GOT3 (cell line): ENCODE results near the gene PTPRG.

ENCODE experiments used
- DNase-seq: peaks from one replicate; lab custom pipeline; 2025; ENCODE audit warnings: mixed read lengths; lab: John Stamatoyannopoulos, UW

PTPRG gene

DNA sequence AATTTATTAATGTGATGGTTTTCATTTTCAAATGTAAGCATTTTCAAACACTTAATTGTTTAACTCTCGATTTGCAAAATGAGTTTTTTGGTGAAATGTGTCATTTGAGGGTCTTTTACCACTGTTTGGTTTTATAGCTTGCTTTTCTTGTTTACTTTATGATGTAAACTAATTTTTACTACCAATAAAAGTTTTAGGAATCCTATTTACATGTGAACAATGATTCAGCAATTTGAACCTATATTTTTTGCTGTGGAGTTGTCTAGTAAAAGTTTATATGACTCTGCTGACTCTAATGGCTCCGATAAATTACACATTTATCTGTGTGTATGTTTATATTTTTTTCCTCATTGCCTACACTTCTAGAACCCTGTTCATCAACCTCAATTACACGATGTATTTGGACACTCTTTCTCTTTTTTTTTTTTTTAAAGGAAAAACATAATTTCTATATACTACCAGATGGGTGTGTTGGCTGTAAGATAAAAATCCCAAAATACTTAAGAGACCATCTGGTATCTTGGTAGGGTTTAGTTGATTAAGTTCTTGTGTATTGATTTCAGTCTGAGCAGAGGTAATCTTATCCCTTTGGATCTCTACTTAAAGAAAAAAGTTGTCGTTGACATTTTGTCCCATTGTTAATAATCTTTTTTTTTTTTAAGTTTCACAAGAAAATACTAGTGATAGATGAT is 89.5 kb downstream of the PTPRG start:
- DNase-seq = no peak

DNA sequence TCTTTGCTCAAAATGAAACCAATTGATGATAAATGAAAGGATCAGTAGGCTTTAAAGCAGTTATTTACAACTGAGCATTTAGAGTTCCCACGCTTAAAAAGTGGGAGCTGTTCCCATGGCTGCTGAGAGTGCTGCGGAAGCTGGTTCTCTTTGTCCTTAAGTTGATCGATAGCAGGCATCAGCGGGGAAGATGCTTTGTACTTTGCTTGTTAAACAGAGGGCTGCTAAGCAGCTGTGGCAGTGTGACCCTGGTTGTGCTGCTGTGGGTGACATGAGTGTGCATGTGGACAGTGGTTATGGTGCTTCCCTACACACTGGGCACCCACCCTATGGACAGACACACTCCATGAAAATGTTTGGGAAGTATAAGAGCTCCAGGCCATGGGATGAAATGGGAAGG is 96.3 kb downstream of the PTPRG start:
- no peak for DNase-seq

DNA sequence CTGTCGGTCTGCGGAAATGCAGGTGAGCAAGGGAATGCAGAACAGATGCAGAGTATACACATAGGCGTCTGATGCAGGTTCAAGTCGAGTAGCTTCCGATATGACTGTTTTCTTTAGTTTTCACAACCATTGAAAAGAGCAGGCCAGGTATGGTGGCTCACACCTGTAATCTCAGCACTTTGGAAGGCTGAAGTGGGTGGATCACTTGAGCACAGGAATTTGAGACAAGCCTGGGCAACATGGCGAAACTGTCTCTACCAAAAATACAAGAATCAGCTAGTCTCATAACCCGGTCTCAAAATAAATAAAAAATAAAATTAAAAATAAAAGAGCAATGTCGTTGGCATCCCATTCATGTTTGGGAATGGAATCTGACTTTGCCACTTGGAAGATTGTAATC is 101.5 kb downstream of the PTPRG start:
- DNase-seq = no peak

DNA sequence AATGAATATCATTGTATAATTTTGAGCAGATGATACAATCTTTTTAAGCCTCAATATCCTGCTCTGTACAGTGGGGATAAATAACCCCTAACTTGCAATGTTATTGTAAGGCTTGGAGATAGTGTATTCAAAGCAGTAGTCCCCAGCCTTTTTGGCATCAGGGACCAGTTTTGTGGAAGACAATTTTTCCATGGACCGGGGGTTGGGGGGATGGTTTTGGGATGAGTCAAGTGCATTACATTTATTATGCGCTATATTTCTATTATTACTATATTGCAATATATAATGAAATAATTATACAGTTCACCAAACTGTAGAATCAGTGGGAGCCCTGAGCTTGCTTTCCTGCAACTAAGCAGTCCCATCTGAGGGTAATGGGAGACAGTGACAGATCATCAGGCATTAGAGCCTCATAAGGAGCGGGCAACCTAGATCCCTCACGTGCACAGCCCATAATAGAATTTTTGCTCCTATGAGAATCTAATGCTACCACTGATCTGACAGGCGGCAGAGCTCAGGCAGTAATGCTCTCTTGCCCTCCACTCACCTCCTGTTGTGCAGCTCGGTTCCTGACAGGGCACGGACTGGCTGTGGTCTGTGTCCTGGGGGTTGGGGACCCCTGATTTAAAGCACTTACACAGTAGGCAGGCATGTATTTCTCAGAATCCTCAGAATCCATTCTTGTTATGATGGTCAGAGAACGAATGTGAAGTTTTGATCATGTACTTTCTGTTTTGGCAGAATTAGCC is 102.2 kb downstream of the PTPRG start:
- no peak for DNase-seq

DNA sequence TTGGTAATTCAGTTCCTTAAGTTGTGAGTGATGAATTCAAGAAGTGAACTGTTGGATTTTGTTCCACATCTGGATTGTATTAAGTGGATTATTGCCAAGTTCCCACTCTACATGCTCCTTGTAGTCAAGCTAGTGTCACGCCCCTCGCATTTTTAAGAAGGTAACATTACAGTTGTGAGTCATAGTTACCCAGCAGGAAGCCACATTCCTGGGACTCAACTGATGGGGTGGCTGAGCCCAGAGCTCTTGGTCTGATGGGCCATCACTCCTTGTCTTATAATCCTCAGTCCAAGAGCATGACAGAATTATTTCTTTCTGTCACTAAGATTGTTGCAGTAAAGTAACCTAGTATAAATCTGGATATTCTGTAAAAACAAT is 102.7 kb downstream of the PTPRG start:
- DNase-seq = no peak

DNA sequence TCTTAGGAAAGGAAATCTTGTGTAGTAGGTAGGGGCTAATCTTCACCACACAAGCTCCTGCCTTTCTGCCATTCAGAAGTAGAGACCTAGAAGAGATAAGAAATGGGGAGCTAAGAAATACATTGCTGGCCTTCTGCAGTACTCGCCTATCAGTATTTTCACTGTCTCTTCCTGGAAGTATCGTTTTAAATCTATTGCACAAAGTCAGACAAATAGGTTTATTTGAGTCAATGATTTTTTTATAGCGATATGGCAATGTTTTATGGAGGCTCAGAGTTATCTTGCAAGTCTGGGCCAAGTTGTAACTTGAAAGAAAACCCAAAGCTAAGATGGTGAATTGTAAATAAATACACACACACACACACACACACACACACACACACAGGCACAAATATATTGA is 103.8 kb downstream of the PTPRG start:
- no peak for DNase-seq

DNA sequence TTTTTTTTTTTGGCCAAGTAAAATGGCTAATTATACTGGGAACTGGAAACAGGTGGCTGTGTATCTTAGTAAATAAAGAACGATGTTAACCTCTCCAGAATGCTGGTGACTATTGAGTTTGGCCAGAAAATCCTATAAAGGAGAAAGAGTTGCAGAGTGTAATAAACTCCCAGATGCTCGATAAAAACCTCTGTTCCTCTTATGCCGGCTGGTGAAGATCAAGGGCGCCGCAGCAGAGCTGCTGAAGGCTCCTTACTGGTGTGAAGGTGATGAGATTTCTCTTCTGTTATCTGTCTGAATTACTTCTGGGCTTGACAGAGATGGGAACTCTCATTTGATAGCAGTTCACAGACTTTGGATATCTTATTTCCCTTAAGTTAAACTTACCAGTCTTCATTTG is 104.6 kb downstream of the PTPRG start:
- no peak for DNase-seq

DNA sequence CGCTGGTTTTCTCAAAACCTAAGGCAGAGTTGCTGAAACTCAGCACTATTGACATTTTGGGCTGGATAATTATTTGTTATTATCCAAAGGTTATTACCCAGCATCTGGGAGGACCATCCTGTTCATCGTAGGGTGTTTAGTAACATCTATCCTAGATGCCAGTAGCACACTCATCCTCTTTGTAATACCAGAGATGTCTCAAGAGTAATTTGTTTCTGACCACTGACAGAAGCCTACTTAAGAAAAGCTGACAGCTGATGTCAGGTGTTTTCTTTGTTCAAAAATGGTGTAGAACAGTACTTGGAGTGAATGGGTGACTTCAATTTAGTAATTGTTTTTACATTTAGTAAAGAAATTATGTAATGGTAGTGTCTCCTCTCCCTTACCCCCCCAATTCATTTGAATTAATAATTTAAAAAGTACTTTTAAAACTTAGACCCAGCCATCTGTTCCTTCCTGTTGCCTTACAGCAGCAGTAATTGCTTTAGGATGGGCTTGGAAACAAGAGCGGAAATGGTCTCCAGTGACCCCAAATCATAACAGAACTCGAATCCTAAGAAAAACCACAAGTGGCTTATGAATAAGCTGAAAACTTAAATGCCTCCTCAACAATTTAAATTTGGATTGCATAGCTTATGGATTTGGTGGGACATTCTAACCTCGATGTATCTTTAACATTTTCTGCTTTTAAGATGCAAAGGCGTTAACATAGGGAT is 105.4 kb downstream of the PTPRG start:
- no peak for DNase-seq

DNA sequence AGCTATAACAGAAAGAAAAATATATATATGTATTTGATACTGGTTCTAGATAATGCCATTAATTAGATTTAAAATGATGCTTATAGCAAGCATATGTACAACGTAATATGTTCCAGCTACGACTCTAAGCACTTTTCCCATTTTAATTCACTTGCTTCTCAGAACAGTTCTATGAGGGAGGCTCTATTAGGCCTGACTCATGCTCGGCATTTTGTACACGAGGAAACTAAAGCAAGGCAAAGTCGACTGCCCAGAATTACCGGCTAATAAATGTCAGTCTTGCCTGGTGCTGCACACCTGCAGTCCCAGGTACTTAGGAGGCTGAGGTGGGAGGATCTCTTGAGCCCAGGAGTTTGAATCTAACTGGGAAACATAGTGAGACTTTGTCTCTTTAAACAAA is 106.0 kb downstream of the PTPRG start:
- DNase-seq = no peak

DNA sequence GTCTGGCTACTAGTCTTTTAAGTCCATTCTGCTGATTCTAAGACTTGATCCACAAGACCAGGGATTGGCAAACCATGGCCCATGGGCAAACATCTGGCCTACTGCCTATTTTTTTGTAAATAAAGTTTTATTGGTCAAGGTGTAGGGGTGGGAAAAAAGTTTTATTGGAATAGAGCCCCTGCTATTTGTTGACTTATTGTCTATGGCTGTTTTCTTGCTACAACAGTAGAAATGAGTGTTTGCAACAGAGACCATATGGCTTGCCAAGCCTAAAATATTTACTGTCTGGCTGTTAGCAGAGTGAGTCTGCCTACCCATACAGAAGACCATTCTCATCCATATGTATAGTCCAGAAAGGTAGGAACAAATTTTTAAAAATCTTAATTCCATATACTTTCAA is 106.4 kb downstream of the PTPRG start:
- DNase-seq = no peak

DNA sequence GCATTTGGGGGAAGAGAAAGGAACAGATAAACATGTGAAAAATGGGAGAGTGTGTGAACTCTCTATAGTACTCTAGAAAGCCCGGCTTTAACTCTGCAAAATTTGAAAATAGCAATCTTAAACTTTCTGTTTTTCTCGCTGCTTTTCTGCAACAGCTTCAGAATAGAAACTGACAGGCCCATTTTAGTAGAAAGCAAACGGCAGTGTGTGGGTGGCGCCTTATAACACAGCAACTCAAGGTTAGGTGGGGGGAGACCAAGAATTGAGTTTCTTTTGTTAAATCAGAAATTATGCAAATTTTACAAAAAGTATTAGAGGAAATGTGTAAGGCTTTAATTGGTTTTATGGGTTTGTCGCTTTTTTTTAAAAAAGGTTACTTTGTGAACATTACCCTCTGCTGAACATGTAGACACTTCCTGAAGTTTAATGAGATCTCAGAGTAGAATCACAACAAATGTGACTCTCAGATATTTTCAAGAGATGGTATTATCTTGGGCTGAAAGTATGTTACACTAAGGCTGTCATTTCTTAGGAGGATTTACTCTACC is 107.0 kb downstream of the PTPRG start:
- no peak for DNase-seq

DNA sequence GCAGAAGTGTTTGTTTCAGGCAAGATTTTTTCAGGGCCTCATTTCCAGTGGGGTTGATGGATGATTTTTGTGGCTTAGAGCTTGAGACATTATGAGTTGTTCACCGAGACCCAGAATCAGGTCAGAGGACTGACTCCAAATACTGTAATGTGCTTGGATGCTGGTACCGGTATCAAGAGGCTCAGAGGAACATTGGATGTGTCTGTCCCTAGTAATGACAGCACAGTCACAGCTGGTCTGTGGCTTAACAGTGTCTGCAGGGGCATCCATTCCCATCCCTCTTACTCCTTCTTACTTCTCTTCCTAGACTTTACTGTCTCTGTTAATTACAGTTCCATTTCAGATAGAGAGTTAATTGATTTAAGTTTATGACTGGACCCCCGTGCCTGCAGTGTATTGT is 107.8 kb downstream of the PTPRG start:
- no peak for DNase-seq

DNA sequence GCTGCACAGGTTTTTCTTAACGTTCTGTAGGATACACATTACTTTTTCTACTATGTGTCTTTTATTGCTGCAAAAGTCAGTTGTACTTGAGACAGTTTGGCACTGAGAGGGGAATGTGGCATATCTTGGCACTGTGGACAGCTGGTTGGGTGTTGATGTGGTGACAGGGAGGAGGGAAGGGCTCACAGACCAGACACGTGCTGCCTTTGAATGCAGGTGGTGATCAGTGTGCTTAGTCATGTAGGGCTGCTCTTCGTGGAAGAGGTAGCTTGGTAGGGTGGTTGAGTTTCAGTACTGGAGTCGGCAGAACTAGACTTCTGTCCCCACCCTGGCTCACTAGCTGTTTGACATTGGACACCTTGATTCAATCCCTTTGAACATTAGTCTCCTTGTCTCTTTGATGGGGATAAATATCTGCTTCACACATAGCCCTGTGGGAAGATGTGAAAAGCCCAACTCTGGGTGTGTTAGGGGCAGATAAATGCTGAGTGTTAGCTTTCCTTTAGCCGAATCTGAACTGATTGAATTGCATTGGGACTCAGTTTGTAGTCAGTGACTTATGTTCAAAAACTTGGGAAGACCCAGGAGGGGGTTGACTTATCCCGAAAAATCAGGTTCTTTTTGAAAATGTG is 108.4 kb downstream of the PTPRG start:
- no peak for DNase-seq

DNA sequence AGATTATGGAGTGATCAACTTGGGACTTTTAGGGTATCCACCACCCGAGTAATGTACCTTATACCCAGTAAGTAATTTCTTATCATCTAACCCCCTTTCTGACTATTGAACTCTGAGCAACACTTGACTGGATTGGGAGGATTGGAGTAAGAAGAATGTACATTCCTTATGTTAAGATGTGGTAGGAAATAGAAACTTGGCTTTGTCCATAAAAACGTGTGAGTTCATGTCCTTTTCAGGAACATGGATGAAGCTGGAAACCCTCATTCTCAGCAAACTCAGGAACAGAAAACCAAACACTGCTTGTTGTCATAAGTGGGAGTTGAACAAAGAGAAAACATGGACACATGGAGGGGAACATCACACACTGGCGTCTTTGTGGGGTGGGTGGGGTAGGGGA is 112.3 kb downstream of the PTPRG start:
- no peak for DNase-seq

DNA sequence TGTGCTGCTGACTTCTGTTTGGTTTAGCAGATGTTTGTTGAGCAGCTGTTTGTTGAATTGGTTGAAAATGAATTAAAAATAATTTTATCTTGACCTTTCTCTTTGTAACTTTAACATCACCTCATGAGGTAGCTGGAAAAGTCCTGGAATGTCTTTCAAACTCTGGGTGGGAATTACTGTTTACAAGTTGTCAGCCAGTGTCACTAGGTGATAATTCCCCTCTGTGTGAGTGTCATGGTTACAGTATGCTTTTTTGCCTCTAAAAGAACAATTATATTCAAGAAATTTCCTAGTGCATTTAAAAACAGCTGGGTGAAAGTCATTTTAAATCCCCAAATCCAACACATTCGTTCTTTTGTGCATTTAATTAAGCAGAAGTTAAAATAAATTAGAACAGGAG is 113.2 kb downstream of the PTPRG start:
- DNase-seq = no peak

DNA sequence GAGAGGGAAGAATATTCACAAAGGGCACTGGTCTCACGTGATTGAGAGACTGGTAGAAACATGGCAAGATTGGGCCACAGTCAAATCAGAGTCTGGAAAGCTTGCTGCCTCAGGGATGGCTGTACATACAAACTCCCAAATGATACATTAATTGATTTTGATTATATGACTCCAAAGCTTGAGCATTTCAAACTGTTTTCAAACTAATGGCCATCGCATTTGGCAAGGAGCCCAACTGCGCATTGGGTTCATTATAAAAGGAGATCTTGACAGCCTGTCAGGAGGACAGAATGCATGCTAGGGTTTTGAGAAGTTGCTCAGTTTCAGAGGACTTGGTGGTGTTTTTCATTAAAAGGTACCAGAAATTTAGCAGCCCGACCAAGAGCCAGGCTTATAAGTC is 117.7 kb downstream of the PTPRG start:
- DNase-seq = no peak

DNA sequence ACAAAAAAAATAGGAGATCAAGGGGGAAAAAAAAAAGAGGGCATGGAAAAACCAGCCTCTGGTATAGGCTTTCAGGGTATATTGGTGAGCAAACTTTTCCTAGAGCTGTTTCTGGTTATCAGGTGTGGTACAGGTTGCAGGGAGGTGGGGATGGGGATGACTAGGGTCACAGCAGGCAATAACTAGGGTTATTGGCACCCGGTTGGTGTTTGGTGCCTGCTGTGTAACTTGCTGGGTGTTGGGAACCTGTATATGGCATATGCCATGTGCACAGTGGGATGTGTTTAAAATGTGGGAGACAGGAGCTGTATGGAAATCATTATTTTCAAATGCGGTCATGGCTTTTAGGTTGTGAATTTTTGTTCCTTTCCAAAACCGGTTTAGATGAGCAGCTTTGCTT is 119.2 kb downstream of the PTPRG start:
- no peak for DNase-seq

DNA sequence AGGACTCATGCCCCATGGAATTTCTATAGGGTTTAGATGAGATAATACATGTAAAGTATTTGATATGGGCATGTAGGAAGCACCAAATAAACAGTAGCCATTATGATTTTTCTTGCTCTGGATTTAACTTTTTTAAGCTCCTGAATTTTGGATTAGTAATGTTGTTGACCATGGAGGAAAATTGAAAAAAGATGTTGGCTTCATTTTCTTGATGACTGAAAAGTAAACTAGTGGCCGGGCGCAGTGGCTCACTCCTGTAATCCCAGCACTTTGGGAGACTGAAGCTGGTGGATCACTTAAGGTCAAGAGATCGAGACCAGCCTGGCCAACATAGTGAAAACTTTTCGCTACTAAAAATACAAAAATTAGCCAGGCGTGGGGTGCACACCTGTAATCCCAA is 120.3 kb downstream of the PTPRG start:
- no peak for DNase-seq

DNA sequence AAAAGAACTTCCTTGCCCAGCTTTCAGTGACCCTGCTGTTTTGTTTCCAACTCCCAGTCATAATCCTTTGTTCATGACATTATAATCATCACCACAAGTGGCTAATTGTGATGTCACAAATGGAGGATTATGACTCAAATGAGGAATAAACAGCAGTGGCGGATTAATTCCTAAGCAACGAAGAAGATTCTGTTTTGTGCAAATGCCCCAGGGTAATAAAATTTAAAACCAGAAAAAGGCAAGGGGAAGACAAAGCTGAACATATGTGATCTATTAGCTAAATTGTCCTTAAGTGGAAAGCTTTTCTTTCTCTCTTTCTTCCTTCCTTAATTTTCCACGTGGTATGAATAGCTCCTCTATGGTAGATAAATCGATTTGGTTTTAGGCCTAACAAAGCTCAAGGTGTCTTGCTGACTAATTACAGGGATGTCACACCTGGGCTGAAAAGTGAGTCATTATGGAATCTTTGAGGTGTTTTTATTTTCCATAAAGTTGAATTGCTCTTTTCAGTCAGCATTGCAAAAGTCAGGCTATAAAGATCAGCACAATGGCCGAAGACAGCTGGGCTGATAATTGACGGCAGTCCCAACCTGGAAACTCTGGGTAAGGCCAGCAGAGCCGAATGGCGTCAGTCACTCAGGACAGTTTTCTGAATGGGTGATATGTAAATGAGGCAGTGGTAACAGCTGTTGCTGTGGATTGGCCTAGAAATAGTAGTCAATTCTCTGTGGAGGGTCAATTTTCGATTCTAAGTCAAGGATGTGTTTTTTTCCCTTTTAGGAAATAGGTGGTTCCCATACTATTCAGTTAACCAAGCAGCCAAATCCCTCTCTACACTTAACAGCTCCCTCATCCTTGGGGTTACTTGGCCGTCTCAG is 121.5 kb downstream of the PTPRG start:
- no peak for DNase-seq

DNA sequence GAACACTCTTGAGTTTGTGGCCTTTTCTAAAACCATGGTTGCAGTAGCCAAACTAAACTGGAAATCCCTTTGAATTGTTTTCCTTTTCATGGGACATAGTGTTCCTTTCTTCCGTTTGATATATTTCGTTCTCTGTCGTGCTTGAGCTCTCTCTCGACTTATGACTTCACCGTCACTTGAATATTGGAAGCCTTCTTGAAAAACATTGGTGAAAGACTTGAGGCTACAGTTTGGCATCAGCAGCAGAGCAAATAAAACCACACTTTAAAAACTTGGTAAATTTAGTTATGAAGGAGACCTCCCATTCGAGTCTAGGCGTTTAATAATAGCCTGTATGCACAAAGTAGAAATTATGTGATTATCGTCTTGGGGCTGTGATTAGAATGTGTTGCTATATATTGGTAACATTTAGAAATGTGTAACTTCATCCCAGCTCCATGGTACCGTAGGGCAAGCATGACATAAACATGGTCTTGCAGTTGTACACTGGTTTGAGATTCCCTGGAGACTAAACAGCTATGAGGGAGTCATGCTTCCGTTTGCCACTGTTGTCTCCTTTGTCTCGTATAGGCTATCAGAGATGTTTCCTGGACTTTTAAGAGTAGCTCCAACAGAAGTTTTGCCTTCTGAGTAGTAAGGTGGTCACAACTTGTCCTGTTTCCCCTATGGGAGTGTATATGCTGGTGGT is 122.3 kb downstream of the PTPRG start:
- no peak for DNase-seq

DNA sequence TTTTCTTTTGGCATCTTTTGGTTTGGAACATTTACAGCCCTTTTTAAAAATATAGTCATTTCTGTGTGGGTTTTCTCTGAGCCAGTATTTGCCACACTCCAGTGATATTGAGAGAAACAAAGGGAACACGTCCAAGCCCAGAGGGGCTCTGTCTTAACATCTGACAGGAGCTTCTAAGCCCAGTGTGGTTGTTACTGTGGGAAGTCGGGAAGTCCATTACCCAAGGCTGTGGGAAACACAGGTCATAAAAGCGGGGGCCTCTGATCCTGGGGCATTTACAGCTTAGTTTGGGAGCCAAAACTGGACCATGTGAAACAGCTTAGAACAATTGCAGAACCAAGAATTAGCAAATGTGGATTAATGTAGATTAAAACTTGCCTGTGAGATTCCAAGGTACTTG is 123.0 kb downstream of the PTPRG start:
- no peak for DNase-seq
